ENCODE measurements around the gene ZRANB3.

GRCh38 chr2:135174810-135175093 is 356.3 kb downstream of the ZRANB3 start:
- TF ChIP-seq CTCF (conservative IDR thresholded peaks at IDR 0.05; ENCODE audit: low read depth in 2 of 2) (no peak), POLR2AphosphoS5 (IDR thresholded peaks at IDR 0.05; ENCODE audit: low read depth) (no peak), EZH2 (IDR thresholded peaks at IDR 0.05; ENCODE audit: low read depth, unreplicated experiment) (no peak), EZH2phosphoT487 (IDR thresholded peaks at IDR 0.05; ENCODE audit: unreplicated experiment) (no peak)

Measured in GM23338 (cell line).